HEK293T (cell line): ENCODE data around the gene PPP4R3B.

Source experiments
- CTCF ChIA-PET: fragments of 350-600 bp; formaldehyde crosslinking; extraction: SDS; loops from one replicate; lab custom pipeline; 2021; ENCODE audit warnings: antibody characterized with exemption, inconsistent platforms; lab: Yijun Ruan, JAX
- POLR2A ChIA-PET: fragments of 350-600 bp; formaldehyde crosslinking; extraction: SDS; loops from one replicate; lab custom pipeline; 2020; ENCODE audit warnings: antibody characterized with exemption, inconsistent platforms; lab: Yijun Ruan, JAX
- DNase-seq: peaks from one replicate; pipeline ENCODE4 v3.0.0; 2012; ENCODE audit warnings: mixed read lengths; ENCODE audit errors: extremely low spot score
- ARNT ChIP-seq: fragments of 450-650 bp; IDR thresholded peaks from 2 replicates; pipeline ENCODE4 v1.6.1; 2017; ENCODE audit warnings: mild to moderate bottlenecking
- BHLHE40 ChIP-seq: fragments of 450-650 bp; IDR thresholded peaks from 2 replicates; pipeline ENCODE4 v1.6.1; 2016; ENCODE audit warnings: mild to moderate bottlenecking, moderate library complexity, borderline replicate concordance
- CTBP1 ChIP-seq: fragments of 450-650 bp; IDR thresholded peaks from 2 replicates; pipeline ENCODE4 v1.6.1; 2016; ENCODE audit warnings: borderline replicate concordance
- ELF4 ChIP-seq: fragments of 450-650 bp; IDR thresholded peaks from 2 replicates; pipeline ENCODE4 v1.6.1; 2017; ENCODE audit warnings: antibody characterized with exemption
- FOXA1 ChIP-seq: fragments of 450-650 bp; IDR thresholded peaks from 2 replicates; pipeline ENCODE4 v1.6.1; 2016; ENCODE audit warnings: mild to moderate bottlenecking
- FOXK2 ChIP-seq: fragments of 450-650 bp; IDR thresholded peaks from 2 replicates; pipeline ENCODE4 v1.6.1; 2016; ENCODE audit warnings: mild to moderate bottlenecking
- FOXM1 ChIP-seq: fragments of 450-650 bp; IDR thresholded peaks from 2 replicates; pipeline ENCODE4 v1.6.1; 2017; ENCODE audit warnings: mild to moderate bottlenecking, borderline replicate concordance
- HDGF ChIP-seq: fragments of 450-650 bp; IDR thresholded peaks from 2 replicates; pipeline ENCODE4 v1.6.1; 2017; ENCODE audit warnings: antibody characterized with exemption, borderline replicate concordance
- L3MBTL2 ChIP-seq: fragments of 450-650 bp; conservative IDR thresholded peaks from 2 replicates; pipeline ENCODE4 v1.6.1; 2016; ENCODE audit warnings: mild to moderate bottlenecking
- LEF1 ChIP-seq: fragments of 450-650 bp; IDR thresholded peaks from 2 replicates; pipeline ENCODE4 v1.6.1; 2017; ENCODE audit warnings: mild to moderate bottlenecking, borderline replicate concordance
- NFRKB ChIP-seq: fragments of 450-650 bp; IDR thresholded peaks from 2 replicates; pipeline ENCODE4 v1.6.1; 2016; ENCODE audit warnings: mild to moderate bottlenecking, moderate library complexity
- SP1 ChIP-seq: fragments of 450-650 bp; IDR thresholded peaks from 2 replicates; pipeline ENCODE4 v1.6.1; 2017
- SUZ12 ChIP-seq: fragments of 450-650 bp; IDR thresholded peaks from 2 replicates; pipeline ENCODE4 v1.6.1; 2016; ENCODE audit warnings: mild to moderate bottlenecking
- TARDBP ChIP-seq: fragments of 450-650 bp; IDR thresholded peaks from 2 replicates; pipeline ENCODE4 v1.6.1; 2016
- ZNF384 ChIP-seq: fragments of 450-650 bp; IDR thresholded peaks from 2 replicates; pipeline ENCODE4 v1.6.1; 2016
- TF ChIP-seq, protein P1 (sequence below): fragments of 450-650 bp; IDR thresholded peaks from 2 replicates; pipeline ENCODE4 v1.6.1; 2016

PPP4R3B gene

GRCh38 chr2:55627915-55628314, 10.5 kb upstream of the PPP4R3B start:
- TF ChIP-seq SP1 (no peak), TARDBP (no peak), NFRKB (no peak), FOXK2 (no peak), FOXM1 (no peak), CTBP1 (no peak)
- CTCF ChIA-PET = no interaction called here
- no peak for DNase-seq
- POLR2A ChIA-PET = no interaction called here

DNA sequence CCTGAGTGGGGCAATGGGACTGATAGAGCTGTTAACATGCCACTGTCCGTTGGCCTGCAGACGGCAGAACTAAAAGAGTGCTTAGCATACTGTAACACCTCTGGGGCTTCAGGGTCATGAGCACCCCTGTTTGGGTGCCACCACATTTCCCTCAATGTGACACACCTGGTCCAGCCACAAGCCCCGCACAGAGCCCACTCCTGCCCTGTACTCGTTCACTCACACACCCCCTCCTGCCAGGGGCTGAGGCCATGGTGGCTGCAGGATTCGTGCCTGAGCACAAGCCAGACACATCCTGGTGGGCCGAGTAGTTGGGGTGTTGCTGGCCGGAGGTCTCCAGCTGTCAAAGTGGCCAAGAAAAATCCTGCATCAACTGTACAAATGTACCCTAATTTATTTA, 4.4 kb upstream of the PPP4R3B start:
- TF ChIP-seq FOXA1 (no peak), L3MBTL2 (no peak), SP1 (no peak), NFRKB (no peak), CTBP1 (no peak), LEF1 (no peak)
- CTCF ChIA-PET = no interaction called here
- POLR2A ChIA-PET = no interaction called here
- DNase-seq = no peak

DNA sequence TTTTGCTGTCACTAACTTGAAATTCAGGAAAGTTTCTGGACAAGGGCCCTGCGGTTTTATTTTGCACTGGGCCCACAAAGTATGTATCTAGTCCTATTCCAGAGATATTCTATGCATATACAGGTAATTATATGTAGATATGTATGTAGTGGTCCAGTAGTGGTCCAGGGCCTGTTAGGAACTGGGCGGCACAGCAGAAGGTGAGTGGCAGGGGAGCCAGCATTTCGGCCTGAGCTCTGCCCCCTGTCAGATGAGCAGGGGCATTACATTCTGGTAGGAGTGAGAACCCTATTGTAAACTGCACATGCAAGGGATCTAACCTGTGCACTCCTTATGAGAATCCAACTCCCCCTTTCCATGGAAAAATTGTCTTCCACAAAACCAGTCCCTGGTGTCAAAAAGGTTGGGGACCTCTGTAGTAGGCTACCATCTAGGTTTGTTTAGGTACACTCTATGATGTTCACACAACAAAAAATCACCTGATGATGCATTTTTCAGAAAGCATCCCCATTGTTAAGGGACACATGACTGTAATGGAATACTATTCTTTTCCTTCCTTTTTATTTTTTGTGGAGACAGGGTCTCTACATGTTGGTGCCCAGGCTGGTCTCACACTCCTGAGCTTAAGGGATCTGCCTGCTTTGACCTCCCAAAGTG, 2.8 kb upstream of the PPP4R3B start:
- ChIA-PET CTCF (interaction anchor here (1.0 kb wide), 1 partner anchor 22 kb away, joined by 3 read pairs; no protein-coding TSS in a partner anchor), POLR2A (interaction anchor here (0.6 to 1.2 kb wide), 2 partner anchors 8 to 100 kb away, joined by 3 read pairs; partner anchors contain the start of gene CFAP36)
- TF ChIP-seq ARNT = no peak
- TF ChIP-seq, protein P1, sequence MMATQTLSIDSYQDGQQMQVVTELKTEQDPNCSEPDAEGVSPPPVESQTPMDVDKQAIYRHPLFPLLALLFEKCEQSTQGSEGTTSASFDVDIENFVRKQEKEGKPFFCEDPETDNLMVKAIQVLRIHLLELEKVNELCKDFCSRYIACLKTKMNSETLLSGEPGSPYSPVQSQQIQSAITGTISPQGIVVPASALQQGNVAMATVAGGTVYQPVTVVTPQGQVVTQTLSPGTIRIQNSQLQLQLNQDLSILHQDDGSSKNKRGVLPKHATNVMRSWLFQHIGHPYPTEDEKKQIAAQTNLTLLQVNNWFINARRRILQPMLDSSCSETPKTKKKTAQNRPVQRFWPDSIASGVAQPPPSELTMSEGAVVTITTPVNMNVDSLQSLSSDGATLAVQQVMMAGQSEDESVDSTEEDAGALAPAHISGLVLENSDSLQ = peak; percentile 96
- no peak for TF ChIP-seq BHLHE40
- peak; percentile 33 for DNase-seq

GRCh38 chr2:55618275-55619055, 1.0 kb upstream of the PPP4R3B start:
- ChIA-PET POLR2A (interaction anchor here (1.4 to 1.8 kb wide), 7 partner anchors 9 to 386 kb away, joined by 4 to 13 read pairs (median 5); partner anchors contain the start of genes CCDC88A, CFAP36, CLHC1 and RPS27A), CTCF (no interaction called here)
- DNase-seq = peak; percentile 65
- TF ChIP-seq FOXA1 (no peak), LEF1 (no peak), CTBP1 (no peak), L3MBTL2 (no peak), BHLHE40 (no peak), ZNF384 (no peak), SP1 (no peak)

- ChIA-PET POLR2A (interaction anchor here (0.7 to 1.8 kb wide), 8 partner anchors 9 to 385 kb away, joined by 3 to 13 read pairs (median 4); partner anchors contain the start of genes CCDC88A, CFAP36, CLHC1 and RPS27A), CTCF (no interaction called here)
- no peak for DNase-seq
- no peak for TF ChIP-seq NFRKB
- TF ChIP-seq, protein P1 = no peak
- TF ChIP-seq CTBP1 = no peak
- TF ChIP-seq ZNF384 = no peak
- no peak for TF ChIP-seq HDGF
- TF ChIP-seq SUZ12 = no peak
- no peak for TF ChIP-seq L3MBTL2
- no peak for TF ChIP-seq TARDBP
- TF ChIP-seq LEF1 = no peak
- no peak for TF ChIP-seq SP1
- TF ChIP-seq ELF4 = no peak
- TF ChIP-seq FOXA1 = no peak
- TF ChIP-seq ARNT = no peak
- TF ChIP-seq FOXK2 = no peak
These were observed 528 bp upstream of the PPP4R3B start for GRCh38 chr2:55618025-55618274.

- DNase-seq = peak; percentile 28
- ChIA-PET POLR2A (interaction anchor here (1.8 kb wide), 1 partner anchor 197 kb away, joined by 5 read pairs; the partner anchor contains the start of gene CCDC88A), CTCF (no interaction called here)
- TF ChIP-seq FOXK2 = no peak
- TF ChIP-seq CTBP1 = no peak
- TF ChIP-seq ELF4 = no peak
- TF ChIP-seq, protein P1 = no peak
- no peak for TF ChIP-seq SUZ12
These were observed 759 bp downstream of the PPP4R3B start for GRCh38 chr2:55616551-55617174.
